ENCODE measurements around the gene ERCC5.

Gene ERCC5

DNA sequence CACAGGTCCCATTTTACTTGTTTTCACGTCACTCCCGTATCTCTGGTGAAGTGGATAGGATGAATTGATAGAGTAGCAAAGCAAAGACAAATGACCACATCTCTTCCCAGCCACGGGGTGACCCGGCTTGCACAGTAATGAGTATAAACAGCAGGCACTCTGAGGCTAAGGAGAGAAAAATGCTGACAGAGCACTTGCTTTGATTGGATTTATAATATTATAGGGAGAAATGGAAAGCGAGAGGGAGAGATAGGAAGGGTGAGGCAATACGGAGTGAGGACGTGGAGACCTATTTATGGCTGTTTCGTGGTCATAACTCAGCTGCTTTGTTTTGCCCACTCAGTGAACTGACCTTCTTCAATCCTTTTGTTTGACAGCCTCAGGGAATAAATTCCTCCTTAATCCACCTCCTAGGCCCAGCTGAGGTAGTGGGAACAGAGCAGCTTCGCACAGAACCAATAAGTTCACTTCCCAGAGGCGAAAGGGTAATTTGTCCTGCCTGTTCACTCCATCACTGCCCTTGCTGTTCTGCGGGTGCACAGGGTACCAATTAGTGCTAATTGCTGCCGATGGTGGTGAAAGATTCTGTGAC lies 68.6 kb downstream of the ERCC5 start:
- in situ Hi-C loops (cut with HindIII; ENCODE audit: low sequenced_read_pairs): no loop called here

DNA sequence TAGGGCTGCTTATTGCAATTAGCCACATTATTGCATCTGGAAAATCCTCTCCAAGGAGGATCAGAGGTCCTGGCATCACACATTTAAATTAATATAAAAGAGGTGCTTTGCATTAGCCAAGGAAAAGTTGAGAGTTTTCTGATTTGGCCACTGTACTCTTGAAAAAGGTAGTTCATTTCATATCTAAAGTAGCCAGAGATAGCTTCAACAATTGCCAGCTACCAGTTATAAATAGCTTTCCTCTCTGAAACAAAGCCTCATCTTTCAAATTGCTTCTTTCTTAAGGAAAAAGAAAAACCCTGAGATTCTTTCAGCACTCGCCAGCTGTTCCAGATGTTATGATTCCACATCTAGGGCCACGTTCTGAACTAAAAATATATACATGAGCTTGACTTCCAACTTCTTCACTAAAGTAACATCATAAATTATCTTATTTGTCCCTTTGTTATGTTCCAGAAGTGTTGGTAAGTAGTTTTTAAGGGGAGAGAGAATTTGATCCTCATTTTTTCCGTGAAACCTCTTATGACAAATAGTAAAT lies 69.6 kb downstream of the ERCC5 start:
- in situ Hi-C loops (cut with HindIII; ENCODE audit: low sequenced_read_pairs): no loop called here

DNA sequence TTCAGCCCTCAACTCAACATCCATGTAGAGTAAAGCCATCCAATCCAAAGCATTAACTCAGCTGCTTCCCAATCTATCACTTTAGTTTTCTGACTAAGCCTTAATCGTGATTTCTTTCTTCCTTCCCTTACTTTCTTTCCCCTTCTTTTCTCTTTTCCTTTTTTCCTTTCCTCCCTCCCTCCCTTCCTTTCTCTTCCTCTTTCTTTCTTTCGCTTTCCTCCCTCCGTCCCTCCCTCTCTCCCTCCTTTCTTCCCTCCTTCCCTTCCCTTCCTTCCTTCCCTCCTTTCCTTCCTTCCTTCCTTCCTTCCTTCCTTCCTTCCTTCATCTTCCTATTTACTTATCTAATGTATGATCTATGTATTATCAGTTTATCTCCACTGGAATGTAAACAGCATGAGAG lies 71.2 kb downstream of the ERCC5 start:
- in situ Hi-C loops (cut with HindIII; ENCODE audit: low sequenced_read_pairs): no loop called here

DNA sequence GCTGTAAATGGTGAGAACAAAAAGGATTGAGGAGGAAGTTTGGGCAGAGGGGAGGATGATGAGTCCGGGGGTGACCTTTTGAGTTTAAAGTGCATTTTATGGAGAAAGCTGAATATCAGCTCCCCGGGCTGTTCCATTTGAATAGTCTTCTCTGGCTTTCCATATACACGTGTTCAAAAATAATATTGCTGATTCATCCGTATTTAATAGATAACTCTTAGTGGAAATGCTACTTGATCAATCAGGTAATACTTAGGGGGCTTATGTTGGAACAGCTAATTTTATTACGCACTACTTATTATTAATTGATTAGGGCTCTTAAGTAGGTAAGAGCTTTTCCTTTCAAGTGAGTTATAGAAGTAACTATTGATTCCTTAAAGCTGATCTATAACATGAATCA lies 76.4 kb downstream of the ERCC5 start:
- in situ Hi-C loops (cut with HindIII; ENCODE audit: low sequenced_read_pairs): no loop called here
